SK-N-DZ (cell line): ENCODE measurements around the gene CARHSP1.
"Not testable (repeated sequence)": the region's sequence is repeated elsewhere in the genome, so short reads cannot be mapped to it uniquely, and the experiment has no call there.

ENCODE experiments used
- DNase-seq: peaks from one replicate; pipeline ENCODE4 v3.0.0-alpha.2; 2015; ENCODE audit warnings: low spot score

CARHSP1 gene

GRCh38 chr16:8831450-8831849, 37.4 kb downstream of the CARHSP1 start:
- no peak for DNase-seq

- no peak for DNase-seq
Observed at GRCh38 chr16:8828541-8829165, 40.2 kb downstream of the CARHSP1 start.

- peak; percentile 86 for DNase-seq
Observed at GRCh38 chr16:8826278-8826879, 42.4 kb downstream of the CARHSP1 start.

- DNase-seq: no peak
Observed at GRCh38 chr16:8822403-8822802, 46.4 kb downstream of the CARHSP1 start.

- no peak for DNase-seq
Observed at GRCh38 chr16:8819411-8820034, 49.3 kb downstream of the CARHSP1 start.

- no peak for DNase-seq
Observed at GRCh38 chr16:8818504-8819270, 50.1 kb downstream of the CARHSP1 start.

- DNase-seq: no peak
Observed at GRCh38 chr16:8816967-8817655, 51.7 kb downstream of the CARHSP1 start.

GRCh38 chr16:8814095-8814806, 54.6 kb downstream of the CARHSP1 start:
- no peak for DNase-seq

GRCh38 chr16:8812162-8812843, 56.5 kb downstream of the CARHSP1 start:
- no peak for DNase-seq

GRCh38 chr16:8808613-8809353, 60.0 kb downstream of the CARHSP1 start:
- DNase-seq: no peak

- no peak for DNase-seq
Observed at GRCh38 chr16:8808009-8808408, 60.8 kb downstream of the CARHSP1 start.

- DNase-seq: no peak
Observed at GRCh38 chr16:8807189-8807588, 61.6 kb downstream of the CARHSP1 start.

GRCh38 chr16:8806272-8806983, 62.4 kb downstream of the CARHSP1 start:
- DNase-seq: no peak

- no peak for DNase-seq
Observed at GRCh38 chr16:8804313-8804712, 64.5 kb downstream of the CARHSP1 start.

GRCh38 chr16:8803733-8804132, 65.1 kb downstream of the CARHSP1 start:
- DNase-seq: not testable (repeated sequence)
